C4-2B (cell line): ENCODE data around the gene LYST.

ENCODE experiments used
- CTCF ChIP-seq: fragments of 450-650 bp; conservative IDR thresholded peaks from 2 replicates; pipeline ENCODE4 v1.5.1; 2017; ENCODE audit warnings: mild to moderate bottlenecking
- ZFX ChIP-seq: fragments of 450-650 bp; IDR thresholded peaks from 2 replicates; pipeline ENCODE4 v1.6.1; 2017

- TF ChIP-seq CTCF (no peak), ZFX (no peak)
Measured at GRCh38 chr1:235628316-235629005, 238.2 kb downstream of the LYST start.
